NCI-H748 (cell line): Measurements from ENCODE around the gene ADRA2A.
A peak's percentile ranks its signal among the peaks of the same experiment; 100 is the strongest.

Experiments used
- DNase-seq: peaks from one replicate; lab custom pipeline; 2025; ENCODE audit not compliant: unreplicated experiment; lab: John Stamatoyannopoulos, UW

Gene ADRA2A

GRCh38 chr10:111109501-111110242 lies 32.8 kb downstream of the ADRA2A start:
- peak; percentile 19 for DNase-seq

GRCh38 chr10:111110771-111111170 lies 33.9 kb downstream of the ADRA2A start:
- DNase-seq: no peak

- no peak for DNase-seq
Measured at GRCh38 chr10:111112333-111112732, 35.5 kb downstream of the ADRA2A start.

GRCh38 chr10:111113238-111113960 lies 36.6 kb downstream of the ADRA2A start:
- no peak for DNase-seq

- DNase-seq: no peak
Measured at GRCh38 chr10:111113961-111114757, 37.3 kb downstream of the ADRA2A start.

- DNase-seq: no peak
Measured at GRCh38 chr10:111114758-111115500, 38.1 kb downstream of the ADRA2A start.

- DNase-seq: no peak
Measured at GRCh38 chr10:111116211-111116610, 39.4 kb downstream of the ADRA2A start.

GRCh38 chr10:111116762-111117445 lies 40.1 kb downstream of the ADRA2A start:
- DNase-seq: no peak

GRCh38 chr10:111117528-111118277 lies 40.9 kb downstream of the ADRA2A start:
- no peak for DNase-seq

GRCh38 chr10:111118758-111119157 lies 41.9 kb downstream of the ADRA2A start:
- DNase-seq: no peak

GRCh38 chr10:111119637-111120036 lies 42.8 kb downstream of the ADRA2A start:
- no peak for DNase-seq

- DNase-seq: no peak
Measured at GRCh38 chr10:111122127-111122526, 45.3 kb downstream of the ADRA2A start.

- DNase-seq: no peak
Measured at GRCh38 chr10:111123883-111124282, 47.1 kb downstream of the ADRA2A start.

GRCh38 chr10:111125102-111125501 lies 48.3 kb downstream of the ADRA2A start:
- no peak for DNase-seq

GRCh38 chr10:111126077-111126476 lies 49.2 kb downstream of the ADRA2A start:
- DNase-seq: no peak

- peak; percentile 19 for DNase-seq
Measured at GRCh38 chr10:111127081-111127848, 50.4 kb downstream of the ADRA2A start.

GRCh38 chr10:111128331-111129180 lies 51.7 kb downstream of the ADRA2A start:
- DNase-seq: no peak

GRCh38 chr10:111129363-111129762 lies 52.5 kb downstream of the ADRA2A start:
- no peak for DNase-seq
